Right hindlimb (tissue), 1 donor: Measurements from ENCODE around the gene SORCS2.
A peak's percentile ranks its signal among the peaks of the same experiment; 100 is the strongest.

Source experiments
- DNase-seq: peaks from one replicate; pipeline ENCODE4 v3.0.0-alpha.2; 2018

The SORCS2 gene

GRCh38 chr4:7273738-7274297 is 81.5 kb downstream of the SORCS2 start:
- no peak for DNase-seq

GRCh38 chr4:7275067-7275466 is 82.7 kb downstream of the SORCS2 start:
- no peak for DNase-seq

- no peak for DNase-seq
Measured at GRCh38 chr4:7275490-7276154, 83.3 kb downstream of the SORCS2 start.

GRCh38 chr4:7276515-7276914 is 84.2 kb downstream of the SORCS2 start:
- peak; percentile 83 for DNase-seq

DNA sequence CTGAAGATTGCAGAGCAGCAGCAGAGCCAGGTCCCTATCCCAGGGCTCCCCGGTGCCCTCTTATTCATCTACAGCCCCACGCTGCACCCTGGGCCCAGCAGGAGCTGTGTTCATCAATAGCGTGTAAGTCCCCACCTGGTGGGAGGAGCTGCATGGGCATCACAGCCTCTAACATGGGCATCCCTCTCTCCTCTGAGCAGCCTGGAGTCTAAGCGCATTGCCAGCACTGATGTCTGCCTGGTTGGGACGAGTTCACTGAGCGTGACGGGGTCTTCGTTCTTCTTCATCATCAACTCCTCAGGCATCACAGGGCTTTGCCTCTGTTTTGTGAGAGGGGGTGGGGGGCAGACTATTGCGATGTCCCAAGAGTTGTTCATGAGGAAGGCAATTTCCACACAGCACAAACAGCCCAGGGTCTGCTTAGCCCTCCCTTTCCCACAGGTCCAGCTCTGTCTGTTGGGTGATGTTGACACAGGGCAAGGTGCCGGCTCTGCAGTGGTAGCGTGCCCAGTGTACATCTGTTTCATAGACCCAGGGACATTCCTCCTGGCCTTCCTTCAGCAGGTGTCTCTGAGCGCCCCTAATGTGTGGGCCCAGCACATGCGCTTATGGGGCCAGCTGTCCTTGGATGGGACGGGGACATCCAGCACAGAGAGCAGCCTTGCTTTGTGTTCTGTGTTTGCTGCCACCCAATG is 85.9 kb downstream of the SORCS2 start:
- DNase-seq: no peak

GRCh38 chr4:7278981-7279380 is 86.6 kb downstream of the SORCS2 start:
- no peak for DNase-seq

- no peak for DNase-seq
Measured at GRCh38 chr4:7279902-7280301, 87.6 kb downstream of the SORCS2 start.

- DNase-seq: no peak
Measured at GRCh38 chr4:7280926-7281690, 88.8 kb downstream of the SORCS2 start.

DNA sequence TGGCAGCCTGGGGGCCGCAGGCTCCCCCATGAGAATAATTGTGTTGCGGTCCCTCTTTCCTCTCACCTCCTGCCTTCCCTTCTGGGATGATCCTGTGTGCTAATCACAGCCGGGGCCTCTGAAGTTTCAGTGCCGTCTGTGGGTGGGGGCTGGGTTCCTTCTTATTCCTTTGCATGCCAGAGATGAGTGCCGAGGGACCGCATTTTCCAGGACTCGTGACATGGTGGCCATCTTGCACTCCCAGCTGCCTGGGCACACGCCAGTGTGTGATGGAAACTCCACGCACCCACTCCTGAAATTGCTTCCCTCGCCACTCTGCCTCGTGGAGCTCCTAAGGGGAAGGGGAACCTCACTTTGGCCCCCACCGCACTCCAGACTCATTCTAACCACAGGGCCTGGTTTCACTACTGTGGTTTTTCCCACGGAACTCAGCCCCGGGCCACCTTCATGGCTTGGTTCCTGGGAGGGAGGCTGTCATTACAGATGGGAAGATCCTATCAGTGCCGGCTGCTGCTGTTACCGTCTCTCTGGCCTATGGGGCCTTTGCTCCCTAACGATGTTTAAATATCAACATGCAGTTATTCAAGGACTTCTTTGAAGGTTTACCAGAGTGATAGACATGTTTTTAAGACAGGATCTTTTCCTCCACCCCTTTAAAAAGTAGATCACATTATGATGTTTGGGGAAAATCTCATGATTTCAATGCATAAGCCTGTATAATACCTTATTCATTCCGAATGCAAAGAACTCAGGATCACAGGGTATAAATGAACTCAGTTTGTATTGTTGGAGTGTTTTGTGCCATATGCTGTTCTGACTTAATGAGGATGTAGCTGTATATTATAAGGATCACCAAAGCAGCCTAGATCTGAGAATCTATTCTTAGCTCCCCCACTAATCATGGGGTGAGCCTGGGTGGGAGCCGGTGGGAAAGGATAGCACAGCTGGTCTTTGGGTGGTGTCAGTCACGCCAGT is 89.6 kb downstream of the SORCS2 start:
- no peak for DNase-seq

GRCh38 chr4:7282786-7283440 is 90.6 kb downstream of the SORCS2 start:
- no peak for DNase-seq

DNA sequence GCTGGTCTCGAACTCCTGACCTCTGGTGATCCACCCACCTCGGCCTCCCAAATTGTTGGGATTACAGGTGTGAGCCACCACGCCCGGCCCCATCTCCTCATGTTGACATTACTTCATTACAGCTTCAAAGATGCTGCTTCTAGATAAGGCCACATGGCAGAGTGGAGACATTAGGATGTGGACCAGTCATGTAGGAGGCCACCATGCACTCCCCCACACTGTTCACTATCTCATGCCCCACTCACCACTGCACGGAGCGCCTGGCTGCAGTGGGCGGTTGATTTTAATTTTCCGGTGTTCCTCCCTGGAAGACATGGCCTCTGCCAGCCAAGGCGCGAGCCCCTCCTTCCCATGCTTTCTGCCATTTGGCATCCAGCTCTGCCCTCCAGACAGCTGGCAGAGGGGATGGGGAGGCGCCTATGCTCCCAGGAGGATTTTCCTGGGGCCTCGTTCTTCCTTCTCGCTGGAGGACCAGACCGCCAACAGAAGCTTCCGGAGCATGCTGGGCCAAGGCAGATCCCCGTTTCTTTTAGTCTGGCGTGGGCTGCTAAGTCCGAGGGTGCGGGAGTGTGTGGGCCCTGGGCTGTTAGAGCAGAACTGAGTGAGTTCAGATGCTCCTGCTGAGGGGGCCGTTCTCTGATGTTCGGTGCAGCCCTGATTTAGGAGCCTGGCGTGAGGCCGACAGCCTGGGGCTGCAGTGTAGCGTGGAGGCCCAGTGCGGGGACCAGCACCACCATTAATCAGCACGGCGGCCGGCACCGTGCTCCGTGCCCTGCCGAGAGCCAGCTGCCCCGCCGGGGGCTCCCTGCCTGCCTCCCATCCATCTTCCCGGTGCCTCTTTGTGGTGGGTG is 93.1 kb downstream of the SORCS2 start:
- DNase-seq: peak; percentile 74

GRCh38 chr4:7286170-7286569 is 93.8 kb downstream of the SORCS2 start:
- DNase-seq: no peak

DNA sequence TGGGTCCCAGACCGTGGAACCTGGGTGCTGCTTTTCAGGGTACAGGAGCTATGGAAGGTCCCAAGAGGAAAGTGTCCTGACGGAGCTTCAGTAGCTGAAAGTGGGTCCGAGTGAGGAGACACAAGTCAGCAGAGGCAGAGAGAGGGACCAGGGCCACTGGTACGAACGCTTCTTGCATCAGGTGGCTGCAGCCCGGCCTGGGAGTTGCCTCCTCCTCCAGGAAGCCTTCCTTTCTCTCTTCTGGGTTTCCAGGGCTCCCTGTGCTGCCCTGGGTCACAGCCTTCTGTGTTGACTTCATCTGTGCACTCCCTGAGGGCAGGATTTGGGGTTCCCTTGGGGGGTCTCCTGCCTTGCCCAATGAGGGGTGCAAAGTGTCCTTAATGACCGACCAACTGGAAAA is 94.5 kb downstream of the SORCS2 start:
- no peak for DNase-seq

- DNase-seq: no peak
Measured at GRCh38 chr4:7287274-7287917, 95.1 kb downstream of the SORCS2 start.

GRCh38 chr4:7287918-7288280 is 95.6 kb downstream of the SORCS2 start:
- no peak for DNase-seq

DNA sequence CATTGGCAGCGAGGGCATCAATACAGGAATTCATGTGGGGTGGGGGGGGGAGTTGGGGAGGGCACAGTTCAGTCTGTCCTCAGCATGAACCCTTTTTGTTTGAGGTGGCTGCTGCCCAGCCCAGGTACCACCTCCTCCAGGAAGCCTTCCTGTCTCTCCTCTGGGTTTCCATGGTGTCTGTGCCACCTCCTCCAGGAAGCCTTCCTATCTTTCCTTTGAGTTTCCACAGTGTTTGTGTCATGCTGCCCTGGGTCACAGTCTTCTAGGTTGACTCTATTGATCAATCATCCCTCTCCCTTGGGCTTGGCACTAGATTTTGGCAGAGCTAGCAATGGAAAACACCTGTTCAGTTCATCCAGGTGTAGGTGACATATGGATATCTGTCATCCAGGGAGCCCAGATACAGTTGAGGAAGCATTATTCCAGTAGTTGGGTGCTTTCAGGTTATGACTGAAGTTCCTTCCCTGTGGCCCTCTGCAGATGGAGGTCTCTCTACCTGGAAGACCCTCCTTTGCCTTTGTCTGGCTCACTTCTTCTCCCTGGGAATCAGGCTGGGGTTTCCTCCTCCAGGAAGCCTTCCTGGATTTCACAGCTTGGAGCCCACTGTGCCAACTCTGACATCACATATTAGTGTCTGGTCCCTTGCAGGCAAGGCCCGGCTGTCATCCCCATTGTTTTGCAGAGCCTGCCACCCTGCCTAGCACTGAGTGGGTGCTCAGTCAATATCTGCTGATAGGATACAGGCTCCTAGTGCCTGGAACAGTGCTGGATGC is 96.6 kb downstream of the SORCS2 start:
- DNase-seq: no peak

DNA sequence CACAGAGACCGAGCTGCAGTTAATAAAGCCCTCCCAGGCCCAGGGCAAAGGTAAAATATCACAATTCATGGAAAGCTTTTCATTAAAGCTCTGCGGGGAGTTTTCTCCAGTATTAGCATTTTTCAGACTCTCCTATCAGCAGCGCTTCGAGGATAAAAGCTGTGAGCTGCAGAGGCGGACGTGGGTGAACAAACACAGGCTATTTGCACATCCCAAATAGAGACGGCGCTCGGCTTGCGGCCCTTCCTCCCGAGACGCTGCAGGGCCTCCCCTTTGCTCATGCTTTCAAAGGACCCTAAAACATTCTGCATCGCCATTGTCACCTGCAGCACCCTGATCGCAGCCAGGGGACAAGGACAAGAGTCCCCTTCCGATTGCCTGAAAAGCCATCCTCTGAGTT is 97.3 kb downstream of the SORCS2 start:
- DNase-seq: no peak

DNA sequence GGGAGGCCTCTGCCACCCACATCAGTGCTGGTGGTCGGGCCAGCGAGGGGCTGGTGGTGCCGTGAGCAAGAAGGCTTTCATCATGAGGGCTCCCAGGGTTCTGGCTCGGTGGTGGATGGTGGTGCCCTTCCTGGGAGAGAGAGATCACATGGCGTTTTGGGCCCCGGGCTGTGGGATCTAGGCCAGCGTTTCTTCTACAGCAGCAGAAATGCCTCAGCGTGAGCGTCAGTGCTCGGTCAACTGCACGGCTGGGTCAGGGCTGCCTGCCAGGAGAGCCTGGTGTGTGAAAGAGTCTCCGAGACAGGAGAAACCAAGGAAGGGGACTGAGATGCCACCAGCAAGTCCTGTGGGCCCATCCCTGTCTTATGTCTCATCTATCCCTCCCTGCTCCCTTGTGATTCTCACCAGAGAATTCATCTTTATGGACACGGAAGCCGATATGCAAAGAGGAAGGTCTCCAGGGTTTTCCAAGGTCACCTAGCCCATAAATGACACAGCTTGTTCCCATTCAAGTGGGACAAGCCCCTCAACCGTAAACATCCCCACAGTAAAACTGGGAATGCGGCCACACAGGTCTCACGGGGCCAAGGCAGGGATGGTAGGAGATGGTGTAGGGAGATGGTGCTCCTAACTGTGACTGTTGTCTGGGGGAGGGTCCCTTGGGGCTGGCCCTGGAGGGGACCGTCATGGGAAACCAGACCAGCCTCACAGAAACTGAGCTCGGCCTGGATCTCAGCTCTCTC is 99.2 kb downstream of the SORCS2 start:
- no peak for DNase-seq

- DNase-seq: no peak
Measured at GRCh38 chr4:7293703-7294102, 101.4 kb downstream of the SORCS2 start.
